Measurements from ENCODE around the gene RASGRF1. TPM values are rescaled to one million over a fixed set of nuclear protein-coding genes. Genes with fewer than 3 reads are reported as not detected.

Gene RASGRF1
- total and polyA plus RNA-seq, 2 donors (not counting 1 experiment from before 2014, with no cell fraction given) = 0.09 TPM; not detected in 1

DNA sequence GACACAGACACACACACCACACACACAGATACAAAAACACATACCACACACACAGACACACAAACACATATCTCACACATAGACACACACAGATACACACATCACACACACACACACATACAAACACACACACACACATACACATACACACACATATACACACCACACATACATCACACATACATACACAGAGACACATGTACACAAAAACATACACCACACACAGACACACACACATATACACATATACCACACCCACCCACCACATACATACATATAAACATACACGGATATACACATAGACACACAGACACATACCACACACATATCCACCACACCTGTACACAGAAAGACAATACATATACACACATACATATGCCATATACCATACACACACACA is 66.7 kb downstream of the RASGRF1 start:
- Histone ChIP-seq H3K4me2 (ENCODE audit: extremely low read depth, insufficient read depth, low read length) (no peak overlapping the region), H4K20me1 (ENCODE audit: control insufficient read depth, extremely low read depth, insufficient read depth, low read length) (no peaks in the 10 kb centered on the region)
- TF ChIP-seq, protein P1, sequence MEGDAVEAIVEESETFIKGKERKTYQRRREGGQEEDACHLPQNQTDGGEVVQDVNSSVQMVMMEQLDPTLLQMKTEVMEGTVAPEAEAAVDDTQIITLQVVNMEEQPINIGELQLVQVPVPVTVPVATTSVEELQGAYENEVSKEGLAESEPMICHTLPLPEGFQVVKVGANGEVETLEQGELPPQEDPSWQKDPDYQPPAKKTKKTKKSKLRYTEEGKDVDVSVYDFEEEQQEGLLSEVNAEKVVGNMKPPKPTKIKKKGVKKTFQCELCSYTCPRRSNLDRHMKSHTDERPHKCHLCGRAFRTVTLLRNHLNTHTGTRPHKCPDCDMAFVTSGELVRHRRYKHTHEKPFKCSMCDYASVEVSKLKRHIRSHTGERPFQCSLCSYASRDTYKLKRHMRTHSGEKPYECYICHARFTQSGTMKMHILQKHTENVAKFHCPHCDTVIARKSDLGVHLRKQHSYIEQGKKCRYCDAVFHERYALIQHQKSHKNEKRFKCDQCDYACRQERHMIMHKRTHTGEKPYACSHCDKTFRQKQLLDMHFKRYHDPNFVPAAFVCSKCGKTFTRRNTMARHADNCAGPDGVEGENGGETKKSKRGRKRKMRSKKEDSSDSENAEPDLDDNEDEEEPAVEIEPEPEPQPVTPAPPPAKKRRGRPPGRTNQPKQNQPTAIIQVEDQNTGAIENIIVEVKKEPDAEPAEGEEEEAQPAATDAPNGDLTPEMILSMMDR (conservative IDR thresholded peaks at IDR 0.05 in 1 of 2, IDR thresholded peaks at IDR 0.05 in 1 of 2; ENCODE audit: low read depth in 1 of 2, low read length in 2 of 2) = no peak
- no peak for TF ChIP-seq EZH2 (IDR thresholded peaks at IDR 0.05; ENCODE audit: low read length, missing control alignments)

DNA sequence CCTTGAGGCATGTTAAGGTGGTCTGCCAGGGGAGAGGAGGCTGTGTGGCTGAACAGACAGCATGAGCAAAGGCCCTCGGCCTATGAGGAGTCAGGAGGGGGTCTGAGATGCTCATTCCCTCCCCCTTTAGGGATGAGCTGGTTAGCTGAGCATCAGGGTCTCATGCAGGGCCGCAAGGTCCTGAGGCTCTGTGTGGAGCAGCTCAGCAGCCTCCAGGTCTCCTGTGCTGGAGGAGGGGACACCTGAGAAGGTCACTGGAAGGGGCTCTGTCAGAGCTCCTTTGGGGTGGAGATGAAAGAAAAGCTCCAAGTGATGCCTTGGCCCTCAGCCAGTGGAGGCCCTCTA is 67.1 kb downstream of the RASGRF1 start:
- Histone ChIP-seq H3K4me3 (replicated peaks in 1 of 4; ENCODE audit: control extremely low read depth in 1 of 4, insufficient read depth in 1 of 4, low read depth in 3 of 4, low read length in 4 of 4) (no peak overlapping the region), H3K9ac (ENCODE audit: insufficient read depth, low read length) (no peak overlapping the region), H2AFZ (ENCODE audit: low read length) (no peak overlapping the region), H4K20me1 (ENCODE audit: control insufficient read depth, extremely low read depth, insufficient read depth, low read length) (no peaks in the 10 kb centered on the region), H3K36me3 (ENCODE audit: control insufficient read depth, insufficient read depth, low read length) (no peaks in the 10 kb centered on the region), H3K4me1 (ENCODE audit: control insufficient read depth, extremely low read depth, insufficient read depth, low read length) (no peaks in the 10 kb centered on the region), H3K27me3 (ENCODE audit: control insufficient read depth, insufficient read depth, low read length) (no peaks in the 10 kb centered on the region), H3K9me3 (ENCODE audit: control insufficient read depth, insufficient read depth, low read depth, low read length) (no peaks in the 10 kb centered on the region), H3K27ac (ENCODE audit: insufficient read depth, low read length) (no peak overlapping the region), H3K4me2 (ENCODE audit: extremely low read depth, insufficient read depth, low read length) (no peak overlapping the region), H3K79me2 (ENCODE audit: control insufficient read depth, insufficient read depth, low read length) (no peaks in the 10 kb centered on the region)
- TF ChIP-seq, protein P1 (conservative IDR thresholded peaks at IDR 0.05 in 1 of 2, IDR thresholded peaks at IDR 0.05 in 1 of 2; ENCODE audit: low read depth in 1 of 2, low read length in 2 of 2) = no peak
- no peak for TF ChIP-seq EZH2 (IDR thresholded peaks at IDR 0.05; ENCODE audit: low read length, missing control alignments)
- no peak for DNase-seq (ENCODE audit: low read depth in 2 of 2)

More for the DNA sequence above, 66.7 kb downstream of the RASGRF1 start:
- Histone ChIP-seq H3K9me3 (ENCODE audit: control insufficient read depth, insufficient read depth, low read depth, low read length) (no peaks in the 10 kb centered on the region), H3K36me3 (ENCODE audit: control insufficient read depth, insufficient read depth, low read length) (no peaks in the 10 kb centered on the region), H3K9ac (ENCODE audit: insufficient read depth, low read length) (no peak overlapping the region), H3K79me2 (ENCODE audit: control insufficient read depth, insufficient read depth, low read length) (no peaks in the 10 kb centered on the region), H3K27ac (ENCODE audit: insufficient read depth, low read length) (no peak overlapping the region), H2AFZ (ENCODE audit: low read length) (no peak overlapping the region), H3K27me3 (ENCODE audit: control insufficient read depth, insufficient read depth, low read length) (no peaks in the 10 kb centered on the region), H3K4me1 (ENCODE audit: control insufficient read depth, extremely low read depth, insufficient read depth, low read length) (no peaks in the 10 kb centered on the region), H3K4me3 (replicated peaks in 1 of 4; ENCODE audit: control extremely low read depth in 1 of 4, insufficient read depth in 1 of 4, low read depth in 3 of 4, low read length in 4 of 4) (no peak overlapping the region)
- DNase-seq (ENCODE audit: low read depth in 2 of 2) = no peak

- DNase-seq (ENCODE audit: low read depth in 2 of 2) = no peak
- H3K9me3 ChIP-seq (ENCODE audit: control insufficient read depth, insufficient read depth, low read depth, low read length) = no peaks in the 10 kb centered on the region
- H3K79me2 ChIP-seq (ENCODE audit: control insufficient read depth, insufficient read depth, low read length) = no peaks in the 10 kb centered on the region
- H2AFZ ChIP-seq (ENCODE audit: low read length) = no peak overlapping the region
- no peaks in the 10 kb centered on the region for H3K27me3 ChIP-seq (ENCODE audit: control insufficient read depth, insufficient read depth, low read length)
- no peak overlapping the region for H3K27ac ChIP-seq (ENCODE audit: insufficient read depth, low read length)
- H3K4me2 ChIP-seq (ENCODE audit: extremely low read depth, insufficient read depth, low read length) = no peak overlapping the region
- H4K20me1 ChIP-seq (ENCODE audit: control insufficient read depth, extremely low read depth, insufficient read depth, low read length) = no peaks in the 10 kb centered on the region
- no peak overlapping the region for H3K4me3 ChIP-seq (replicated peaks in 1 of 4; ENCODE audit: control extremely low read depth in 1 of 4, insufficient read depth in 1 of 4, low read depth in 3 of 4, low read length in 4 of 4)
- H3K4me1 ChIP-seq (ENCODE audit: control insufficient read depth, extremely low read depth, insufficient read depth, low read length) = no peaks in the 10 kb centered on the region
- H3K36me3 ChIP-seq (ENCODE audit: control insufficient read depth, insufficient read depth, low read length) = no peaks in the 10 kb centered on the region
- no peak overlapping the region for H3K9ac ChIP-seq (ENCODE audit: insufficient read depth, low read length)
- no peak for TF ChIP-seq EZH2 (IDR thresholded peaks at IDR 0.05; ENCODE audit: low read length, missing control alignments)
- TF ChIP-seq, protein P1 (conservative IDR thresholded peaks at IDR 0.05 in 1 of 2, IDR thresholded peaks at IDR 0.05 in 1 of 2; ENCODE audit: low read depth in 1 of 2, low read length in 2 of 2) = no peak
These were observed 71.6 kb downstream of the RASGRF1 start for GRCh38 chr15:79018960-79019359.
